D341Med (cell line): ENCODE data around the gene CEP85L.

Source experiments
- DNase-seq: peaks from one replicate; pipeline ENCODE4 v3.0.0; 2012; ENCODE audit warnings: low spot score

CEP85L gene

DNA sequence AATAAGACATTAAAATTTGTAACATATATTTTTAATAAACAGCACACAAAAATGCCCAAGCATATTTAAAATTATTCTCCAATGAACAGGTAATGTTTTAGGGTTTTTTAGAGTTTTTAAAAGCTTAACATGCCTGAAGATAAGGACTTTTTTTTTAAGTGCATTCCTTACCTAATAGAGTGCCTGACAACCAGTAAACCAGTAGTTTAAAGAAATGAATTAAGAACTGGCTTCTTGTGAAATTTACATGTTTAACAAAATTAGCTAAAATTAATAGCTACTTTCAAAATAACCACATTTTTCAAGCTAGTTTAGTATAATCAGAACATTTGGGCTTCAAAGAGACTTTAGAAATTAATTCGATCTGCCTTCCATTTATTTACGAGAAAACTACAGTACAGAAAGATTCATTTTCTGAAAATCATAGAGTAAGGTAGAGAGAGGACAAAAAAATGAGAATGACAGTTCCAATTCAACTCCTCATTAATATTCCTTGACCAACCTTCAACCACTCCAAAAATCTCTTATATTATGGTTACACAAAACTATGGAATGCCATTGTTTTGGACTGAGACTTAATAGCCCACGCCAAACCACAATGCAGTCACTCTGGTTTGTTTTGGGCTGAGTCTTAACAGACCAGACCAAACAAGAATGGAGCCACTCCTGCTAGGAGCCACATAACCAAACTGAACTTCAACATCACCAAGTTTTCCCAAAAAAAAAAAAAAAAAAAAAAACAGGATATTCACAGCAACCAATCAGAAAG lies 109.0 kb downstream of the CEP85L start:
- no peak for DNase-seq

DNA sequence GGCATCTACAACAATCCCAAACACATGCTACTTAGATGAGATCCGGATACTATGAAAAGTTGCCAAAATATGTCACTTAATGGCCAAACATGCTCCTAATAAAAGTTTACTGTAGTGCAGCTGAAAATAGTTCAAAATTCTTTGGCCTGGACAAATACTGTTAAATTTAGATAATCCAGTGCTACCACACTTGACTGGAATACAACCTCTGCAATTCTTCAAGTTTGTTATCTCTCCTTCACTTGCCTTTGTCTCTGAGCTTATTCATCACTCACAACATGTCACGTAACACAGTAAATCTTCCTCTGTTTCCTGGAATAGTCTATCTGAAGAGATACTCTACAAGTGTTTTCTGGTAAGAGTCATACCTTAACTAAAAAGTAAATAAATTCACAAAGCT lies 113.8 kb downstream of the CEP85L start:
- no peak for DNase-seq

DNA sequence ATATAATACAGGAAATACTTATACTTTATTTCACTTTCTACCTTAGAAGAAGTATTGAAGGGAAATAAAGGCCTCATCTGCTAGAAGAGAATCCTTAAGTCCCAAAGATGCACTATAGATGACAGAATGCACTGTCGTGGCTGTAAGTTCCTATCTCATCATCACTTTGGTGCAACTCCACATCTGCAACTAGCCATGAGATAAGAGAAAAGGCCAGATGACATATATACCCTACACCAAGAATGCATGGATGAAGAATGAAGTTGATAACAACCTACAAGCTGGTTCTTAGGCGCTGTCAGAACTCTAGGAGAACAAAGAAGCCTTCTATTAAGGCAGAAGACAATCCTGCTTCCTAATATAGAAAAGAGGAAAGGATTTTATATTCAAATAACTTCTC lies 114.9 kb downstream of the CEP85L start:
- DNase-seq: no peak

DNA sequence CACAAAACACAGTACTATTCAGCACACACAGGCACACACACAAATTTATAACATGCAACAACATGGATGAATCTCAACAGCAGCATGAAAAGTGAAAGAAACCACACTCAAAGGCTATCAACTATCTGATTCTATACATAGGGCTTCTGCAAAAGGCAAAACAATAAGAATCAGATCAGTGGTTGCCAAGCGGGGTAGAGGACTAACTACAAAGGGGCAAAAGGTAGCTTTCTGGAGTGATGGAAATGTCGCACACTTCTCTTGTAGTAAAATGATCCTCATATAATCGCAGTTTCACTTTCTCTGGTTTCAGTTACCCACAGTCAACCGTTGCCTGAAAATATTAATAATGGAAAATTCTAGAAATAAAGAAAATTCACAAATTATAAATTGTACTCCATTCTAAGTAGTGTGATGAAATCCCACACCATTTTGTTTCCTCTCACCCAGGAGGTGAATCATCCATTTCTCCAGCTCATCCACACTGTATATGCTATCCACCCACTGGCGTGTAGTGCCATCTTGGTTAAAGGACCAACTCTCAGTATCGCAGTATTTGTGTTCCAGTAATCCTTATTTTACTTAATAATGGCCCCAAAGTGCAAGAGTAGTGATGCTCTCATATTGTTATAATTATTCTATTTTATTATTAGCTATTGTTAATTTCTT lies 116.1 kb downstream of the CEP85L start:
- DNase-seq: no peak

DNA sequence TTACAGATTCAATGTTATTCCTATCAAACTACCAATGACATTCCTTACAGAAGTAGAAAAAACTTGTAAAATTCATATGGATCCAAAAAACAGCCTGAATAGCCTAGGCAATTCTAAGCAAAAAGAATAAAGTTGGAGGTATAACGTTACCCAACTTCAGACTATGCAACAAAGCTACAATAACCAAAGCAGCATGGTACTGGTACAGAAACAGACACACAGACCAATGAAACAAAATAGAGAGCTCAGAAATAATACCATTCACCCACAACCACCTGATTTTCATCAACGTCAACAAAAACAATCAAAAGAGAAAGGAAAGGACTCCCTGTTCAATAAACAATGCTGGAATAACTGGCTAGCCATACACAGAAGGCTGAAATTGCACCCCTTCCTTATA lies 120.4 kb downstream of the CEP85L start:
- DNase-seq: no peak

DNA sequence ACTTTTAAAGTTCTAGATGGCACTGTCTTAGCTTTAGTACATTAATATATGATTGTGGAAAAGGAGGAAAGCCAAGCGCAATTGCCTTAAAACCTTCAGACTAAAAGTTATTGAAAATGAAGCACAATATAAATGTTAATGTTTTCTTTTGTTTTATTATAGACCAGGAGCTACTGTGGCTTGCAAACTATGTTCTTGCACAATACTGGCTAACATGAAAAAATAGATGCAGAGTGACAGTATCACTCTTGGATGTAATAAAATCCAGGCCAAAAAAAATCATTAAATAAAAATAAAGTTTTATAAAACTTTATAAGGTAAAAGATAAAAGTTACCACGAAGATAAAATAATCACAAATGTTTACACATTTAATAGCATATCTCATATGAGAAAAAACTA lies 121.6 kb downstream of the CEP85L start:
- DNase-seq: no peak

DNA sequence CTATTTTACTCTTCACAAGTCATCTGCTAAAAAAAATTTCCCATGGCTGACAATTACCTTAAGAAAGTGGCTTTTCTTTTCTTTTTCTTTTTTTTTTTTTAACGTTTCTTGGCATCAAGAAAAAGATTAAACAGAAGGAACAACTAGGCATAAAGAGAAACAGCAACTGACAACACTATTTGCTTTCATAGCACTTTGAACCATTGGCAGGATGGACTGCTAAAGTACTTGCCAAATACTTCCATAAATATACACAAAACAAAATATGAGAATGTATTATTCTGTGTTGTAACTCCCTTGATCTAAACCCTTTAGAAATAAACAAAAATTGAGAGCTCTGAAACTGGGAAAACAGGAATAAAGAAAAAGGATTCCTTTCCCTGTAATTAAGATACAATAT lies 123.3 kb downstream of the CEP85L start:
- DNase-seq: no peak

DNA sequence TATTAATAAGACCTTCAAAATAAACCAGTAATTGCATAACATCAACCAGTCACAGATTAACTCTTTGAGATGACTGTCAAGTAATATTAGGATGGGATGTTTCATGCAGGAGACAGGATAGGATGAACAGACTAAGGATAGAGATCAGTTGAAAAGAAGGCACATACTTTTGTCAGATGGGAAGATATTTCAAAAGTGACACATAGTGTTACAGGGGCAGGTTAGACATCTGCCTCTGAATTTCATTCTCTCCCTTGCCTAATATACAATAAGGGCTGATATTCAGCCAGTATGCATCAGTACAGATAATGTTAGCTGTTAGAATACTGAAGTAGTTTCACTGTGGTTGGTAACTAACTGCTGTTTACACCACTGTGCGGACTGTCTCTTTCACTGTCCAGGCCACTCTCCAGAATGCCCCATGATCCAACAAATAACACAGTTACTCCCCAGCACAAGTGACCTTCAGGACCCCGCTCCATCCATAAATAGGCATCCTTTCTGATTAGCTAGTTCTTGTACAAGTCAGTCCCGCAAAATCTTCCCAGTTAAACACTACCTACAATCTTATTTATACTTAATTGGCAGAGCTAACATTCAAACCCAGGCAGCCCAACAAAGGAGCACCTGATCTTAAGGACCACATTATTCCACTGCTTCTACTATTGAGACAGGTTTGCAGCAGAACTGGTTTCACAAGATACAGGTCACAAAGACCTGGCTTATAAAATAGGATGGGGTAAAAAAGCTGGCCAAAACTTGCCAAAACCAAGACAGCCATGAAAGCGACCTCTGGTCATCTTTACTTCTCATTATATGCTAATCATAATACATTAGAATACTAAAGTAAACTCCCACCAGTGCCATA lies 125.2 kb downstream of the CEP85L start:
- no peak for DNase-seq

DNA sequence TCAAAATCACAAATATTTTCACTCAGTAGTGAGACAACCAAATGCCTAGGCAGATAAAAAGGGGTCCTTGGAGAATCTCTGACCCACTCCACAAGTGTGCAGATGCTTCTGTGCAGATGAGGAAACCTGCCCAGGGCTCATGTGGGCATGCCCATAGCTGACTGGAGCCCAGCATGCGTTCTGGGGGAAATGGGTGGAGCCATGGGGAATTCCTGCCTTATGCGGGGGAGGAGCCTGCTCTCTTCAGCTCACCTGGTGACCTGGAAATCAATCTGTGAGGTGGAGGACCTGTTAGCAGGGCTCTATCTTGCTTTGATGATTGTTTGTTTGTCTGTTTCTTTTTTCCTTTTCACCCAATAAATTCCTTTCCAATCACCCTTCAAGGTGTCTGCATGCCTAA lies 126.7 kb downstream of the CEP85L start:
- no peak for DNase-seq

DNA sequence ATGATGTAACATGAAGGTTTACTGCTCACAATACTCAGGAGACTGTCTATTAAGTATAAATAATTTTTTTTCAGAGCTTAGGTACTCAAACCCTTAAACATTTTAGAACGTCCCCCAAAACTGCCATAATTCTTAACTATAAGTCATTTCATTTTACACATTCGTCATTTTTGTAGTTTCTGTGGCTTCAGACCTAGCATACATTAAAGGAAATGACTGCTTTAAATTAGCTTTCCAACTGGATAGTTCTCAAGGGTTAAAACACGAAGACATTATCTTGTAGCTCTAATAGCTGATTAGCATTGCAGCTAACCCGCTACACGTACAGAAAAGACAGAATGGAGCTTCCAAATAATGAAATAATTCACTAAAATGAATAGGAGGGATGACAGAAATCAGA lies 128.2 kb downstream of the CEP85L start:
- no peak for DNase-seq

DNA sequence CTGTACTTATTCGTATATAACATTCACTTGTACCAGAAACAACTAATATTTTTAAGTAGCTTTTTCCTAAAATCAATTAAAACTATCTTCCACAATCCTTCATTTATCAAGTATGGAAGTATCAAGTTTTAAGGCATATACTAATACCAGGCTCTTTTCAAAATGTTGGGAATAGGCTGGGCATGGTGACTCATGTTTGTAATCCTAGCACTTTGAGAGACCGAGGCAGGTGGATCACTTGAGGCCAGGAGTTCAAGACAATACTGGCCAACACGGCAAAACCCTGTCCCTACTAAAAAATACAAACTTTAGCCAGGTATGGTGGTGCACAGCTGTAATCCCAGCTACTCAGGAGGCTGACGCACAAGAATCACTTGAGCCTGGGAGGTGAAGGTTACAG lies 129.0 kb downstream of the CEP85L start:
- no peak for DNase-seq

DNA sequence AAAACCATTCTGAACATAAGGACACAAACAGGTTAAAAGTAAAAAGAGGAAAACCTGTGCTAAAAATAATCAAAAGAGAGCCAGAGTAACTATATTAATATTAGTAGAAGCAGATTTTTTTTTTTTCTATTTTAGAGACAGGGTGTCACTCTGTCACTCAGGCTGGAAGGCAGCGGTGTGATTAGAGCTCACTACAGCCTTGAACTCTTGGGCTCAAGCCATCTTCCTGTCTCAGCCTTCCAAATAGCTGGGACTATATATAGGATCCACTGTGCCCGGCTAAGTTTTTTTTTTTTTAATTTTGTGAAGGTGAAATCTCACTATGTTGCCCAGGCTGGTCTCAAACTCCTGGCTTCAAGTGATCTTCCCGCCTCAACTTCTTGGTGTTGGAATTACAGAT lies 136.7 kb downstream of the CEP85L start:
- DNase-seq: no peak

DNA sequence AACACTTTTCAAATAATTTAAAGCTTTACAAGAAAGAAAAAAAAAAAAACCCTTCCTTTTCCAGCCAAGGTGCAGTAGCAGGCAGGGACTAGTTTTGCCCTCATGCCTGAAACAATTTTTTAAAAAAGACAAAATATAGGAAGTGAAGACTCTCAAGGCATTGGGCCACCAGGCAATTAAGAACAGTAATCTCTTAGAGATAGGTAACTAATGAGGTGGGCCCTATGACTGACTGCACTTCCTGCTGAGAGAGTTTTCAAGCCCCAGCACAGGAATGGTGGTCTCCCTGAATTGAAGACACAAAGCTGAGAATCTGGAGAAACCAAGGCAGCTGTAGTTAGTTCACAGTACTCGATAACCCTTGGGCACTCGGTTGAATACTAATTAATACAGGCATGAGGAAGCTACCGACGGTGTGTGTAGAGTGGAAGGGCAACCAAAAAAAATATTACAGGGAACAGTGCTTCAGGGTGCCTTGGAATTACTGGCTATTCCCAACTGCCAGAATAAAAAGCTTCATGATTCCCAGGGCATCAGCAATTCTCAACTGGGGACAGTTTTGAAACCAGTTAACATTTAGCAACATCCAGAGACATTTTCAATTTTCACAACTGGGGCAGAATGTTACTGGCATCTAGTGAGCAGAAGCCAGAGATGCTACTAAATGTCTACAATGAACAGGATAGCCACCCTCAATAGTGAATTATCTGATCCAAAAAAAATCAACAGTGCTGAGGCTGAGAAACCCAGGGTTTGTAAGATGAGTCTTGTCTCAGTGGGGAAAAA lies 139.3 kb downstream of the CEP85L start:
- no peak for DNase-seq

DNA sequence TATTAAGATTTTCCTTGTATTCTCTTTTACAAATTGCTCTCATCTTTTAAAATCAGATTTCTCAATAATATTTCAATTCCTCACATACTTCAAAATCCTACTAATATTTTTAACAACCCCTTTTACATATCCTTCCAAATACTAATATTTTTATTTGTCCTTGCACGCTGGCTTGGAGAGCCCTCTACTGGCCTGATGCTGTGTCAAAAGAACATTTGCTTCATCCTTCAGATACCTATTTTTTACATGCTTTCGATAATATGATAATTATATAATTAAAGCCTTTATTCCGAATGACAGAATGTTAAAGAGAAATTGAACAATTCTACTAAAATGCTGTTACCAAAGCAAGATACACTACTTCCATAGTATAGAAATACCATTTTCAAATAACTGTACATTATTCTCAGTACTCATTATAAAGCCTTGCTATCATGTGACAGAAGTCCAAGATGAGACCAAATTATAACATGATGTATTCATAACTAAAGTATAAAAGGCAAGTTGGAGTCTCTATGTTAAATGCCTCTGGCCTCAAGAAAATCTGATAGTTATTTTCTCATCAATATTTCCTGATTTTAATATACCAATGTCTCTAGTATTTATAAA lies 142.3 kb downstream of the CEP85L start:
- peak; percentile 34 for DNase-seq

DNA sequence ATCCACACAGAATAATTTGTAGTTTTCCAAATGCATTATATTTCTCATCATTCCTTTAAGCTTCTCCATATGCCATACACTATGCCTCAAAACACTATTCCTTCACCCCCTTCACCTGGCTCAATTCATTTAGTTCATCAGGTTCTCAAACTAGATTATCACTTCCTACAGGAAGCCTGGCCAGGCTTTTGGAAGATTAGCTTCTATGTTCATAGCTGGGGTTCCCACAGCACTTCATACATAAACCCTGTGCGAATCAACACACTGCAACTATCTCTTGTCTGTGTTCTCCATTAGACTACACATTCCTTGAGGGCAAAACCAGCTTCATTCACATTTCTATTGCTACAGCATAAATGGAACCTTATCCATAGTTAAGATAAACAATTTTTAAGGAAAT lies 143.8 kb downstream of the CEP85L start:
- no peak for DNase-seq

DNA sequence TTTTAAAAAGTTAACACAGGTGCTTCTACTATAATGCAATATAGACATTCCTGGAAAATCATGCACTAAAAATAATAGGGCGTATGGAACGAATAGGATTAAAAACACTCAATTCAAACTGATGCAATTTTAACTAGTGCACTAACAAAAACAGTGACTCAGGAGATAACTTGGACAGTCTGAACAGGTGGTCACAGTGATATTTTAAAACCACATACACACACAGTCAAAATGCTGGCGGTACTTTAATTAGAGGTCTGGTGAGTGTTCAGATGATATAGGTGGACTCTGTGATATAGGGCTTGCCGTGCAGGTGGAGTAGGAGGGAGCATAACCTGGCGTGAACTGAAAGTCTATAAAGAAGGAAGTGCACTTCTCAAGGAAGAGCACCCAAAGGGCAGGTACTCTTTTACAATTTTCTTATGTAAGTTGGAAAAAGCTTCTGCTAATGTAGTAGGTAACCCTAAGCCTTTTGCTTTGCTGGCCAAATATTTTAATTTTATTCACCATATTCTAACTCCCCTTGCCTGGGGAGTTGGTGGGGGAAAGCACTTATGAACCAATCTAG lies 145.2 kb downstream of the CEP85L start:
- DNase-seq: no peak

DNA sequence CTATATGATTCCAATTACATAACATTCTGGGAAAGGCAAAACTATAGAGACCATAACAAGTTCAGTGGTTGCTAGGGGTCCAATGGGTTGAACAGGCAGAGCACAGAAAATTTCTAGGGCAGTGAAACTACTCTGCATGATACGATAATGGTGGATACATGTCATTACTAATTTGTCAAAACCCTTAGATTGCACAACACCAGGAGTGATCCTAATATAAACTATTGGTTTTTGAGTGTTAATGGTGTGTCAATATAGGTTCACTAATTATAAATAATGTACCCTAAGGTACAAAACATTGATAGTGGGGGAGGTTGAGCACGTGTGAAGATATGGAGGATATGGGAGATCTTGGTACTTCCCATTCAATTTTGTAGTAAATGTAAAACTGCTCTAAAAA lies 145.7 kb downstream of the CEP85L start:
- DNase-seq: no peak

DNA sequence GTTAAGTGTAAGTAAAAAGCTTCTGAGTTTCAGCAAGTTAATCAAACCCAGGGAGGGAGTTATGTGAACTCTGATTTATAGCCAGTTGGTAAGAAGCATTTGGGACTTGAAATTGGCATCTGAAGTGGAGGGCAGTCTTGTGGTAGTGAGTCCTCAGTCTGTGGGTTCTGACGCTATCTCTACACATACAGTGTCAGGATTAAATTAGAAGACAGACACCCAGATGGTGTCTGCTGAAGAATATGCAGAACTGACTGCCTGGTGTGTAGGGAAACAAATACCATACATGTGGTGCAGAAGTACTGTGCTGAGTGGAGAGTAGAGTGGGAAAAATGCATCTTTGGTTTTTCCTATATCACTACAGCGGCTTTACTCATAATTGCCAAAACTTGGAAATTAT lies 146.8 kb downstream of the CEP85L start:
- DNase-seq: no peak

DNA sequence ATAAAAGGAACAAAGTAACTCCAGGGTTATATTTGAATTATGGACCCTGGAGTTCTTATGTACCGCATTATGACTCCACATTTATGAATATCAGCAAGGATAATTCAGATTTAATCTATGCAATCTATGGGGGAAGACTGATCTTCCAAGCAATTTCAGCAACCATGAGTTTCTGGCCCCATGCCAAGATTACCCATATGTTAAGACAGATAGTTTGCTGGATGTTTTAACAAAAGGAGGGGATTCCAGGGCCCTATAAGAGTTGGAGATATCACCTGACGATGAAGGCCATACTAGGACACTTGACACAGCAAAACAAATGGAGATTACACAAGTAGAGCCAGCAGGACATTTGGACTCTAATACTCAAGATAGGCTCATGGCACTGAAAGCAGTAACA lies 149.2 kb downstream of the CEP85L start:
- DNase-seq: no peak

DNA sequence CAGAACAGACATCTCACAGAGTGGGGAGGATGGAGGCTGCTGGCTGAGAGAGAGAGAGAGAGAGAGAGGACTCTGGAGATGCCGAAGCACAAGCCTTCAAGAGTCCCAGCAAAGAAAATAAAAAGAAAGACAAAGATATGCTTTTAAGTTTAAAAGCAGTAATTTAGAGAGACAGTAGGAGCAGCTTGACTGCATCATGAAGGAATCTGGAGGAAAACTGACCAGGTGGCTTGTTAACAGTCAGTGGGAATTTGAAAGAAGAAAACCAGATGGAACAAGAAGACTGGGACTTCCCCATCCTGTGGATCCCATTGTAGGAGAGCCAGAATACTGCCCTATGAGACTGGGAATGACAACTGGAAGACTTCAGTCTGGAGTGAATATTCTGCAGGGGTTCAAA lies 149.6 kb downstream of the CEP85L start:
- DNase-seq: no peak

DNA sequence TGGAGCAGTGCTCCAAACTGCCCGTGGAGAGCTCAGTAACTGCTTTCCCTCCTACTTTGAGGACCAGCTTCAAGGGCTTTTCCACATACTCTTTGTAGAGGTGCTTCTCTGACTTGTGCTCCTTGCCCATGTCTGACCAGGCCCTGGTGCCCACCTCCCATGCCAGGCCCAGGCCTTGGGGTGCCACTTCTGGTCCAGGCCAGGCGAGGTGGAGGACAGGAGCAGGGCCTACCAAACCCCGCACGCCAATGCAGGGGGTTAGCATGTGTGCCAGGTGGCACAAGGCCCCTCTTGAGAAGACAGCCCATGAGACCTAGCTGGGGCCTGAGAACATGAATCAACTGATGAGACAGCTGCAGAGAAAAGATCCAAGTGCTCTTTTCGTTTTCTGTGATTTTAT lies 150.3 kb downstream of the CEP85L start:
- DNase-seq: no peak
